HG03575 (cell line): Measurements from ENCODE around the gene OSTN.
"Not testable (repeated sequence)": the region's sequence is repeated elsewhere in the genome, so short reads cannot be mapped to it uniquely, and the experiment has no call there.

Experiments used
- ATAC-seq: cut with Tn5 transposase; IDR thresholded peaks from one replicate; pipeline ENCODE4 v1.9.1; 2021; ENCODE audit not compliant: unreplicated experiment, insufficient number of reproducible peaks, low FRiP score; ENCODE audit errors: extremely low read depth

The OSTN gene, protein sequence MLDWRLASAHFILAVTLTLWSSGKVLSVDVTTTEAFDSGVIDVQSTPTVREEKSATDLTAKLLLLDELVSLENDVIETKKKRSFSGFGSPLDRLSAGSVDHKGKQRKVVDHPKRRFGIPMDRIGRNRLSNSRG

DNA sequence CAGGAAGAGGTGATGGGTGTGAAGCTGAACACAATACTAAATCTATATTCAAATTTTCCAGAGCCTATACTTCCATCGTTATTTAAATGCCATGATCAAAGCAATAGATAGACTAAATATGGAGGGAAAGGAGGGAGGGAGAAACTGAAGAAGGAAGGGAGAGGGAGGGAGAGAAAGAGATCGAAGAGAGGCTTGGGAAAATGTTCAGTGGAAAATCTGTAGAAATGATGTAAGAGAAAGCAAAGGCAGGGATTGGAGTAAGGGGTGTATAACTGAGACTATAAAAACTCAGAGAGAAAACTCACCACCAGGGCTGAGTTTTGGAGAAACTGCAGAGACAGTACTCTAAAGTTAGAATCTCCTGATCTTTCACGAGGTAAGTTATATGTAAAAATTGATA is at the start of gene OSTN:
TSS of gene OSTN (plus strand) at position 310 of the 400 bp plus-strand sequence. CDS start 13,292 bp downstream, outside the sequence.
- no peak for ATAC-seq

DNA sequence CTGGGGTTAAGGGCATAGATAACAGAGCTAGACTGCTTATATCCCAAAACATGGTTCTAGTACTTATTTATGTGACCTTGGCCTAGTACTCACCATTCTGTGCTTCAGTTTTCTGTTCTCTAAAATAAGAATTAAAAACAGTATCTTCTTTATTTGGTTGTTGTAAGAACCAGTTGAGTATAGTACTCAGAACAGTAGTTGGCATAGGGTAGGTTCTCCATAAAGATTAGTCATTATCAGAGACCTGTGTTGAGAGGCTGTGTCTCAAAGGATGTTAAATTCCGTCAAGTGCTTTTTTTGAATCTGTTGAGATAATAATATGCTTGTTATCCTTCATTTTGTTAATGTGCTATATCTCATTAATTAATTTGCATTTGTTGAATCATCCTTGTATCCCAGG is 47.4 kb upstream of the OSTN start:
- no peak for ATAC-seq

DNA sequence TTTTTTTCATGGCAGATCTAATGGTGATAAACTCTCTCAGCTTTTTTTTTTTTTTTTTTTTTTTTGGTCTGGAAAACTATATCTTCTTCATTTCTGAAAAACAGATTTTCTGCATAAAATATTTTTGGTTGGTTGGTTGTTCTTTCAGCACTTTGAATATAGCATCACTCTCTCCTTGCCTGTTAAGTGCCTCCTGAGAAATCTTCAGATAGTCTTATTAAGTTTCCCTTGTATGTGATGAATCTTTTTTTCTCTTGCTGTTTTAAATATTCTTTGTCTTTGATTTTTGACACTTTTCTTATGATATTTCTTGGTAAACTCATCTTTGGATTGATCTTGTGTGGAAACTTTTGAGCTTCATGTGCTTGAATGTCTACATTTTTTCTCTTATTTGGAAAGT is 44.2 kb upstream of the OSTN start:
- no peak for ATAC-seq

DNA sequence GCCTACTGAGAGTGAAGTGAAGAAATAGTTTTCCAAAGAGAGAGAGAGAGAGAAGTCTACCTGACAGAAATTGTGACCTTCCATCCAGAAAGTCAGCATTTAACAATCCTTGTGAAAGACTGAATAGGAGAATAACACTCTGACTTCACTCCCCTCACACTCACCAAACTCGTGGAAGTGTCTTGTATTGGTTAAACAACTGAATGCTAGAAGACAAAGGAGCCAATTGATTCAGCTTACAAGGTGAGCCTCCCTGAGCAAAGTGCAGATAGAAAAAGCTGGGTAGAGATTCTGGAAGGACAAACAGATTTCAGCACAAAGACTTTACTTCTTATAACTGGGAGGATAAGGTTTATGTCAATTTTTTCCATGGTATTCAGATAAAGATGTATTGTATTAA is 40.8 kb upstream of the OSTN start:
- ATAC-seq = no peak

DNA sequence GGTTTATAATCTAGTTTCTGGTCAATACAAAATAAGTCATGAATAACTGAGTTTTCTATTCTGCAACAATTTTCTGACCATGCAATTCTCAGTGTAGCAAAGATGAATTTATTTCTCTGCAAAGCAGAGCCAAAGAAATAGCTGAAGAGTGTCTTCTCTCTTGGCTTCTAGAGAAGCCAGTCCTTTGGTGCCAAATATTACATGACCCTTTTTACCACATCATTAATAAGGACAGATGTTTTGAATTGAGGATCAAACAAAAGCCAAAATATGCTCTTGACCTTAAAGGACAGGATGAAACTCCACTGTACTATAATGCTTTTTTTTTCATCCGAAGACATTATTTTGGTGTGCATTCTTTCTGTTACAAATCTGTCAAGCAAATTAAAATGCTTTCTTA is 40.2 kb upstream of the OSTN start:
- no peak for ATAC-seq

DNA sequence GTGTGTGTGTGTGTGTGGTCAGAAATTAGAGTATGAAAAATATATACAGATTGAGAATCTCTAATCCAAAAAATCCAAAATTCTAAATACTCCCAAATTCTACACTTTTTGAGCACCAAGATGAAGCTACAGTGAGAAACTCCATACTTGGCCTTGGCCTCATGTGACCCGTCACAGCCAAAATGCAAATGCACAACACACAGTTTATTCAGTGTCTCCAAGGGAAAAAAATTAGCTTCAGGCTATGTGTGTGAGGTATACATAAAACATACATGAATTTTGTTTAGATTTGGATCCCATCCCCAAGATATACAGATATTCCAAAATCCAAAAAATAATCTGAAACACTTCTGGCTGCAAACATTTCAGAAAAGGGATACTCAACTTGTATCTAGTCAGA is 33.2 kb upstream of the OSTN start:
- no peak for ATAC-seq

DNA sequence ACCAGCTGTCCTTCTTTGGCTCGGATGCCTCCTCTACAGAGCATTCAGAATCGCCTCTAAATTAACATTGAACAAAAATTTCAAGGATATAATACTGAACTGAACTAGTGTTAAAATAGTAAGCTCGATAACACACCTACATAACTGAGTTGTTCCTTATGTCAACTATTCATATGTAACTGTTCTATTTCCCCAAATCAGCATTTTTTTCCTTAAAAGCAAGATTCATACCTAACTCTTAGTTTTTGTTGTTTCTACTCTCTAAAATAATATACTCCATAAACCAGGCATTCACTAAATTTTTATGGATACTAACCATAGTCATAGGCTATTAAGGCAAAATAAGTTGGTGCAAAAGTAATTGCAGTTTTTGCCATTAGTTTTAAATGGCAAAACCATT is 32.7 kb upstream of the OSTN start:
- no peak for ATAC-seq

DNA sequence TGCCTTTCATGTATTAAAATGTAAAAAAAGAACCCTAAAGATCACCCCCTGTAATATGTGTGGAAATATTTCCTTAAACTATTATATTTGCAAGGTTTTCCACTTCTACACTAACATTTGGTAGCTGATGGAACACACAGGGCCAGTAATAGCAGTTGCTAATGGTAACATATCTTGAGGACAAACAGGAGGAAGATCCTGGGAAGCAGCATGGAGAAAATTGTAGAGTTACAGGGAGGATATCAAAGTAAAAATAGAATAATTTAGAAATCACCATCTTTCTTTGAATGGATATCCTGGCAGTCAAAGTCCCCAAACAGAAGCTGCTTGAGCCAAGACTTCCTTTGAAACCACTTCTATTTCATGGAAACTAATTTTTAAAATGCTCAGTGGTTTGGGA is 29.5 kb upstream of the OSTN start:
- ATAC-seq = no peak

DNA sequence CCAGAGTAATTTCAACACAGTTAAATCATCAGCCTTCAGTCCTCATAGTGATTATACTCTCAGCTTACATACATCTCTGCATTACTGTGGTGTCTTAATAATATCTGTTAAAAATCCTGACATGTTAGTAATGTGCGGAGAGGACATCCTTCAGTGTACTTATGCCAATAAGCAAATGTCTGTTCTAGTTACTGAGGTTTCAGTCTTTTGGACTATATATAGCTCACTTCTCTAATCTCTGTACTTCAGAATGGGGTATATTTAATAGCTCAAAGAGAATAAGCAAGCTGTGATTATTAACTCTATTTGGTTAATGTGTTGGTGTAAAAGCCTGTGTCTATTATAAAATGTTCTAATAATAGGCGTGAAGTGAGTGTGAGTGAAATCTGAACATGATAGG is 28.9 kb upstream of the OSTN start:
- no peak for ATAC-seq

DNA sequence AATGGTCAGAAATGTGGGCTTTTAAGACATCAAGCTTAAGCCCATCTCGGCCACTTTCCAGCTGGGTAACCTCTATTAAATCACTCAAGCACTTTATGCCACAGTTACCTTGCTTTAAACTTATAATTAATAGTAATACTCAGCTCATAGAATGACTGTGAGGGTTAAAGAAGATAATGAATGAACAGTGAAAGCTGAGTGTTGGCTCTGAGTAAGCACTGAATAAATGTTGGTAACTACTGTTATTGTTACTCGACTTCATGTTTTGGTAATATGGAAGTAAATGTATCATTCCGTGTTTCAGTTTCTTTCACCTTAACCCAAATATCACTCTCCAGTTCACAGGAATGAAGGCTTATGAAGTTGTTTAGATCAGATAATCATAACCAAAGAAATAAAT is 23.9 kb upstream of the OSTN start:
- no peak for ATAC-seq

DNA sequence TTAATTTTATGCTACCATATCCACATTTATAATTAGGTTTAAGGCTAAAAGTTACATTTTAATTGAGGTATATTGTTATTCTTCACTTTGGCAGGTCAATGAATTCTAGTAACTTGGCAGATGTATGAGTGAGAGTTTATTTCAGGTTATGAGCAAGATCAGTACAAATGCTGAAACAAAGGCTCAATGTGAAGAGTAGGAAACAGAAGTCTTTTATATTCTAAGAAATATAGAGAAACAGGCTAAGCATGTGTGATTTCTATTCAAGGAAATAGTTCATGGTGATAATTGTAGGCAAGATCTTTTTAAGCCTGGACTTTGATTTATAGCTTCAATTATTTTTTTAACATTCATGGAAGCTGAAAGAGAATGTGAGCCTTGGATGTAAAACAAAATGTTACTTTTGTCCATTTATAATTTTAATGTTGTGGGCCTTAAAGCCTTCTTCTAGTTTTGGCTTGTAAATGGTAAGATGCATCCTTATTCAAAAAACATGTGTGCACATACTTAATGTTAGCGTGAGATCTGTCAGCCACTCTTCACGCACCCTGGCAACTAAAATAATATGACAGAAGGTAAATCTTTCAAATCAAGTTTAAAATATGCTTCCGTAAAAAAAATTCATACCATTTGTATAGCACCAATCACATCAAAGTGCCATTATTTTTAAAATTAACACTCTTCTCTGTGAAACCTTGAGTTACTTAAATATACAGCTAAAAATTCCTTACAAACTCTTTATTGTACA is 22.8 kb upstream of the OSTN start:
- ATAC-seq = no peak

DNA sequence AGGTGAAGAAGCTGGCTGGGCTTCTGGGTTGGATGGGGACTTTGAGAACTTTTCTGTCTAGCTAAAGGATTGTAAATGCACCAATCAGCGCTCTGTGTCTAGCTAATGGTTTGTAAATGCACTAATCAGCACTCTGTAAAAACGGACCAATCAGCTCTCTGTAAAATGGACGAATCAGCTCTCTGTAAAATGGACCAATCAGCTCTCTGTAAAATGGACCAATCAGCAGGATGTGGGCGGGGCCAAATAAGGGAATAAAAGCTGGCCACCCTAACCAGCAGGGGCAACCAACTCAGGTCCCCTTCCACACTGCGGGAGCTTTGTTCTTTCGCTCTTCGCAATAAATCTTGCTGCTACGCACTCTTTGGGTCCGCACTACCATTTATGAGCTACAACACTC is 13.7 kb upstream of the OSTN start:
- ATAC-seq = not testable (repeated sequence)

DNA sequence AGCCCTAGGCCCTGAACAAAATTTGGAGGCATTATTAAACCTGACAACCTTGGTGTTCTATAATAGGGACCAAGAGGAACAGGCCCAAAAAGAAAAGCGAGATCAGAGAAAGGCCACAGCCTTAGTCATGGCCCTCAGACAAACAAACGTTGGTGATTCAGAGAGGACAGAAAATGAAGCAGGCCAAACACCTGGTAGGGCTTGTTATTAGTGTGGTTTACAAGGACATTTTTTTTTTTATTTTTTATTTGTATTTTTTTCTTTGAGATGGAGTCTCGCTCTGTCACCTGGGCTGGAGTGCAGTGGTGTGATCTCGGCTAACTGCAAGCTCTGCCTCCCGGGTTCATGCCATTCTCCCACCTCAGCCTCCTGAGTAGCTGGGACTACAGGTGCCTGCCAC is 10.8 kb upstream of the OSTN start:
- ATAC-seq = not testable (repeated sequence)

DNA sequence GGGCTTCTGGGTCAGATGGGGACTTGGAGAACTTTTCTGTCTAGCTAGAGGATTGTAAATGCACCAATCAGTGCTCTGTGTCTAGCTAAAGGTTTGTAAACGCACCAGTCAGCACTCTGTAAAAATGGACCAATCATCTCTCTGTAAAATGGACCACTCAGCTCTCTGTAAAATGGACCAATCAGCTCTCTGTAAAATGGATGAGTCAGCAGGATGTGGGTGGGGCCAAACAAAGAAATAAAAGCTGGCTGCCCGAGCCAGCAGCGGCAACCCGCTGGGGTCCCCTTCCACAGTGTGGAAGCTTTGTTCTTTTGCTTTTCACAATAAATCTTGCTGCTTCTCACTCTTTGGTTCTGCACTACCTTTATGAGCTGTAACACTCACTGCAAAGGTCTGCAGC is 6.8 kb upstream of the OSTN start:
- not testable (repeated sequence) for ATAC-seq

DNA sequence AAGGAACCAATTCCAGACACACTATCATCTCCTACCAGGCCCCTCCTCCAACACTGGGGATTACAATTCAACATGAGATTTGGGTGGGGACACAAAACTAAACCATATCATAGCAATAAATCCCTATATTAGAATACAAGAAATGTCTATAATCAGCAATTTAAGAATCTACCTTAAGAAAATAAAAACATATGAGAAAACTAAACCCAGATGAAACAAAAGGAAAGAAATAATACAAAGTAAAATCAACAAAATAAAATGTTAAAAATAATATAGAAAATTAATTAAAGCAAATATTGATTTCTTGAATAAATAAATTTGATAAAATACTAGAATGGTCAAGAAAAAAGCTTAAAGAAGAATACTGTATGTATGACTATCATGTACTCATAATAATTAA is 6.1 kb upstream of the OSTN start:
- ATAC-seq = no peak

DNA sequence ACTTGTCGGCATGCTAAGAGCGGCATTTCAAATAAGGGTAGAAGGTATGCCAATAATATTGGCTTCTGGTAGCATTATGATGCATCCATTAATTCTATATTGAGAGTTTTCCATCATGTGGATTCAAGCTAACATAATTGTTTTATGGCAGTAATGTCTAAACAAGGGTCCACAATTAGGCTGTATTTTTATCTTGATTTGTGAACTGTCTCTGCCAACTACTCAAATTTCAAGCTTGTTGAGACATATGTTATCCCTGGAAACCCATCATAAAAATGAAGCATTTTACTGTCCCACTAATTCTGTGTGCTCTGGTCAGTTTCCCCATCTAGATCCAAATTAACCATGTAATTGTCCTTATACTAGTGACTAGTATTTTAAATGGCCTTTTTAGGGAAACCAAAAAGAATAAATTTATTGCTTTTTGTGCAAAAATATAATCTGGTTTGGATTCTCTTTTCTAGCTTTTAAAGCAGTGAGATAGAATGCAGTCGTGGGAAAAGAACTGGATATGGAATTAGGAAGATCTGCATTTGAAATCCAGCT is 1.2 kb upstream of the OSTN start:
- ATAC-seq = no peak

DNA sequence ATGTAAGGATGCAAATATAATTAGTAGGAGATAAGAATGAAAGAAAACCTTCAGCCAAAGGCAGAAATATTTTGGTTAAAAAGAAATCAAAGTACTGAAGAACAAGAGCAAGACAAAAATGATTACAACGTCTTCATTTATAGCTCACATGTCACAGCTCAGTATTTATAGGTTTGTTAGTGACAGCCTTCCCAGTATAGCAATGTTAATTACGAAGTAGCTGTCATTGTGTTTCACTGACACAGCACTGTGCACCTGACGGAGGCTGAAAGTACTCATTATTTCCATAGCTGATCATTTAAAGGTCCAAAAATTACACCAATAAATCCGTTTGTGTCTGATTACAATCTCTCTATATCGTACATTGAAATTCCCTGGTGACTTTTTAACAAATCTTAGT is 561 bp upstream of the OSTN start:
- no peak for ATAC-seq

DNA sequence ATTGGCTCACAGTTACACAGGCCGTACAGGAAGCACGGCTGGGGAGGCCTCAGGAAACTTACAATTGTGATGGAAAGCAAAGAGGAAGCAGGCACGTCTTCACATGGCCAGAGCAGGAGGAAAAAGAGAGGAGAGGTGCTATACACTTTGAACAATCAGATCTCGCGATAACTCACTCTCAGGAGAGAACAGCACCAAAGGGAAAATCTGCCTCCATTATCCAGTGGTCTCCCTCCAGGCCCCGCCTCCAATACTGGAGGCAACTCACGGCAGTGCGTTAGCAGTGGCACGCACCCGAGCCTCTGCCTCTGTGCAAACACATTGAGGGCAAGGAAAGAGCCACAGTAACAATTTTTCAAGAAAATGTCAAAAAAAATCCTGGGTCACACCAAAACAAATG is 11.0 kb downstream of the OSTN start:
- no peak for ATAC-seq

DNA sequence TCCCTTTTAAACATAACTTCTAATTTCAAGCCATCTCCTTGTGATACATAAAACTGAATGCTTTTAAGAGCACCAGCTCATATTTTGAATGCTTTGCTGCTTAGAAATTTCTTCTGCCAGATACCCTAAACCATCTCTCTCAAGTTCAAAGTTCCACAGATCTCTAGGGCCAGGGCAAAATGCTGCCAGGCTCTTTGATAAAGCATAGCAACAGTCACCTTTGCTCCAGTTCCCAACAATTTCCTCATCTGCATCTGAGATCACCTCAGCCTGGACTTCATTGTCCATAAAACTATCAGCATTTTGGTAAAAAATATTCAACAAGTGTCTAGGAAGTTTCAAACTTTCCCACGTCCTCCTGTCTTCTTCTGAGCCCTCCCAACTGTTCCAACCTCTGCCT is 17.5 kb downstream of the OSTN start:
- no peak for ATAC-seq

DNA sequence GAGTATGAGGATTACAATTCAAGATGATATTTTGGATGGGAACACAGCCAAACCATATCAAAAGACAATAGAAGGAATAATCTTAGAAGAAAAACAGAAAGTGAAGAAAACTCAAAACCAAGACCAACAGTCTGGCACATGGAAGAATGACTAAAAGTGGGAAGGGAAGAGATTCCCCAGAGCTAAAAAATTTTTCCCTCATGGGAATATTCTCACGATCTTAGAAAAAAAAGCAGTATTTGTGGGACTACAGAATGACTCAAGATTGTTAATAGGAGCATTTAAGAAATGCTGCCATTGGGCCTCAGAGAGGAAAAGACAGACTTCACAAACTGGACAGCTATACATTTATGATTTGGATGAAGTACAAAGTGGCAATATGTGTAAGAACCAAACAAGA is 18.3 kb downstream of the OSTN start:
- no peak for ATAC-seq

DNA sequence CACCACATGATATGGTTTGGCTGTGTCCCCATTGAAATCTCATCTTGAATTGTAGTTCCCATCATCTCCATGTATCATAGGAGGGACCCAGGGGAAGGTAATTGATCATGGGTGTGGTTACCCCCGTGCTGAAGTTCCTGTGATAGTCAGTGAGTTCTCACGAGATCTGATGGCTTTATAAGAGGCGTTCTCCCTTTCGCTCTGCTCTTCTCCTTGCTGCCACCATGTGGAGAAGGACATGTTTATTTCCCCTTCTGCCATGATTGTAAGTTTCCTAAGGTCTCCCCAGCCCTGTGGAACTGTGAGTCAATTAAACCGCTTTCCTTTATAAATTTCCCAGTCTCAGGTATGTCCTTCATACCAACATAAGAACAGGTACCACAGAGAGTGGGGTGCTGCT is 21.9 kb downstream of the OSTN start:
- no peak for ATAC-seq
